ENCODE data around the gene CACNA2D2.

Gene CACNA2D2

DNA sequence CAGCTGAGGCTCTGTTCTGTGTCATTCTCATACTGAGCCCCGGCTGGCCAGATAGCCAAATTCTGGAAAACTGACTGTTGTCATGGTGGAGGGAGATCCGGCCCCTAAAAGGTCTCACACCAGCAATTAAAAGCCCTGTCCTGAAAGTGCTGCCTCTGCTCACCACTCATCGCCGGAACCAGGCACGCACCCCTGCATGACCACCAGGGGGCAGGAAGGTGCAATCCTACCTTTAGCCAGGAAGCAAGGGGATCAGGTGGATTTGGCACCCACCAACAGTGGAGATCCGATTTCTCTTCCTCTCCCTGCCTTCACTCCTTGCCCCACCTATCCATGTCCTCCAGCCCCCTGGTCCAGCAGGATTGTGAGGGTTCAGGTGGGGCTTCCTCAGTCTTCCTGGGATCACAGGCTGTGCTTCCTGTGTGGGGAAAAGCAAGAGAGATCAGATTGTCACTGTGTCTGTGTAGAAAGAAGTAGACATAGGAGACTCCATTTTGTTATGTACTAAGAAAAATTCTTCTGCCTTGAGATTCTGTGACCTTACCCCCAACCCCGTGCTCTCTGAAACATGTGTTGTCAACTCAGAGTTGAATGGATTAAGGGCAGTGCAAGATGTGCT, 16.1 kb upstream of the CACNA2D2 start (continued):
- TF ChIP-seq ZNF214 (tag by site-specific recombination; IDR thresholded peaks at IDR 0.05; ENCODE audit: borderline replicate concordance) = no peak
- peak; percentile 73; the same call in 1 of the 2 replicates for TF ChIP-seq MYNN (tag by site-specific recombination; IDR thresholded peaks at IDR 0.05; ENCODE audit: borderline replicate concordance)
- peak; percentile 52 for TF ChIP-seq ZBTB17 (tag by site-specific recombination; IDR thresholded peaks at IDR 0.05)
- TF ChIP-seq, protein P1, sequence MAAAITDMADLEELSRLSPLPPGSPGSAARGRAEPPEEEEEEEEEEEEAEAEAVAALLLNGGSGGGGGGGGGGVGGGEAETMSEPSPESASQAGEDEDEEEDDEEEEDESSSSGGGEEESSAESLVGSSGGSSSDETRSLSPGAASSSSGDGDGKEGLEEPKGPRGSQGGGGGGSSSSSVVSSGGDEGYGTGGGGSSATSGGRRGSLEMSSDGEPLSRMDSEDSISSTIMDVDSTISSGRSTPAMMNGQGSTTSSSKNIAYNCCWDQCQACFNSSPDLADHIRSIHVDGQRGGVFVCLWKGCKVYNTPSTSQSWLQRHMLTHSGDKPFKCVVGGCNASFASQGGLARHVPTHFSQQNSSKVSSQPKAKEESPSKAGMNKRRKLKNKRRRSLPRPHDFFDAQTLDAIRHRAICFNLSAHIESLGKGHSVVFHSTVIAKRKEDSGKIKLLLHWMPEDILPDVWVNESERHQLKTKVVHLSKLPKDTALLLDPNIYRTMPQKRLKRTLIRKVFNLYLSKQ (tag by site-specific recombination; IDR thresholded peaks at IDR 0.05; ENCODE audit: borderline replicate concordance) = no peak
- no peak for TF ChIP-seq ZNF146 (tag by site-specific recombination; IDR thresholded peaks at IDR 0.05)
- TF ChIP-seq ZNF48 (tag by site-specific recombination; IDR thresholded peaks at IDR 0.05) = no peak
- TF ChIP-seq ZNF830 (tag by site-specific recombination; IDR thresholded peaks at IDR 0.05; ENCODE audit: low read depth) = no peak

DNA sequence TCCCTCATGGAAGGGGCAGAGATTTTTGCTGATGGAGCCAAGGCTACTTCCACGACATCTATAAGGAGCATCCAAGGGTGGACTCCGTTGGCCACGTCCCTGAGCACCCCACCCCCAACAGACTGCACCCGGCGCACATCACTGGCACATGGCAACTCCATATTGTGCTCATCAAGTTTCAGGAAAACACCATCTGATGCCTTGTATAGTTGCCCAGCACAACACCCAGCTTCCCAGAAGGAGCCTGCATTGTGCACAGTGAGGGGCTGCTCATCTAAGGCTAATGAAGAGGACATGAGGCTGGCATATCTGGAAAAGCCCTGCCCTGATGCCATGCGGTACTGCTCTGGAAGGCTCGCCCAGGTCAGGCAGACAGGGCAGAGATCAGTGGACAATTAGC, 15.0 kb upstream of the CACNA2D2 start:
- CTCF ChIA-PET = interaction anchor here (0.7 to 2.0 kb wide), 8 partner anchors 8 to 150 kb away, joined by 3 to 8 read pairs (median 4); partner anchors contain the start of gene CISH
- POLR2A ChIA-PET = no interaction called here
- Histone ChIP-seq H3K9me3 (ENCODE audit: control insufficient read depth, insufficient read depth, low read depth, low read length) (no peaks in the 10 kb centered on the region), H3K4me3 (ENCODE audit: low read depth, low read length) (no peak overlapping the region), H3K36me3 (ENCODE audit: control insufficient read depth in 2 of 2, insufficient read depth in 1 of 2, low read length in 2 of 2) (no peaks in the 10 kb centered on the region), H3K4me1 (ENCODE audit: control insufficient read depth, insufficient read depth, low read length) (peaks cover 13% of the 10 kb centered on the region), H3K27ac (ENCODE audit: extremely low read depth, low read depth, low read length) (no peak overlapping the region)
- TF ChIP-seq ZNF175 (tag by site-specific recombination; IDR thresholded peaks at IDR 0.05) (no peak), ZSCAN16 (tag by site-specific recombination; IDR thresholded peaks at IDR 0.05) (no peak), ZNF521 (tag by site-specific recombination; IDR thresholded peaks at IDR 0.05) (no peak), ZNF48 (tag by site-specific recombination; IDR thresholded peaks at IDR 0.05) (no peak), ZSCAN23 (tag by site-specific recombination; IDR thresholded peaks at IDR 0.05) (no peak), ZNF555 (tag by site-specific recombination; conservative IDR thresholded peaks at IDR 0.05) (no peak), ZNF529 (tag by site-specific recombination; IDR thresholded peaks at IDR 0.05; ENCODE audit: insufficient replicate concordance) (no peak), ZNF146 (tag by site-specific recombination; IDR thresholded peaks at IDR 0.05) (no peak)
- TF ChIP-seq, protein P2, sequence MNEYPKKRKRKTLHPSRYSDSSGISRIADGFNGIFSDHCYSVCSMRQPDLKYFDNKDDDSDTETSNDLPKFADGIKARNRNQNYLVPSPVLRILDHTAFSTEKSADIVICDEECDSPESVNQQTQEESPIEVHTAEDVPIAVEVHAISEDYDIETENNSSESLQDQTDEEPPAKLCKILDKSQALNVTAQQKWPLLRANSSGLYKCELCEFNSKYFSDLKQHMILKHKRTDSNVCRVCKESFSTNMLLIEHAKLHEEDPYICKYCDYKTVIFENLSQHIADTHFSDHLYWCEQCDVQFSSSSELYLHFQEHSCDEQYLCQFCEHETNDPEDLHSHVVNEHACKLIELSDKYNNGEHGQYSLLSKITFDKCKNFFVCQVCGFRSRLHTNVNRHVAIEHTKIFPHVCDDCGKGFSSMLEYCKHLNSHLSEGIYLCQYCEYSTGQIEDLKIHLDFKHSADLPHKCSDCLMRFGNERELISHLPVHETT (tag by site-specific recombination; IDR thresholded peaks at IDR 0.05) = no peak
- TF ChIP-seq, protein P3, sequence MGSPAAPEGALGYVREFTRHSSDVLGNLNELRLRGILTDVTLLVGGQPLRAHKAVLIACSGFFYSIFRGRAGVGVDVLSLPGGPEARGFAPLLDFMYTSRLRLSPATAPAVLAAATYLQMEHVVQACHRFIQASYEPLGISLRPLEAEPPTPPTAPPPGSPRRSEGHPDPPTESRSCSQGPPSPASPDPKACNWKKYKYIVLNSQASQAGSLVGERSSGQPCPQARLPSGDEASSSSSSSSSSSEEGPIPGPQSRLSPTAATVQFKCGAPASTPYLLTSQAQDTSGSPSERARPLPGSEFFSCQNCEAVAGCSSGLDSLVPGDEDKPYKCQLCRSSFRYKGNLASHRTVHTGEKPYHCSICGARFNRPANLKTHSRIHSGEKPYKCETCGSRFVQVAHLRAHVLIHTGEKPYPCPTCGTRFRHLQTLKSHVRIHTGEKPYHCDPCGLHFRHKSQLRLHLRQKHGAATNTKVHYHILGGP (tag by site-specific recombination; IDR thresholded peaks at IDR 0.05) = no peak

DNA sequence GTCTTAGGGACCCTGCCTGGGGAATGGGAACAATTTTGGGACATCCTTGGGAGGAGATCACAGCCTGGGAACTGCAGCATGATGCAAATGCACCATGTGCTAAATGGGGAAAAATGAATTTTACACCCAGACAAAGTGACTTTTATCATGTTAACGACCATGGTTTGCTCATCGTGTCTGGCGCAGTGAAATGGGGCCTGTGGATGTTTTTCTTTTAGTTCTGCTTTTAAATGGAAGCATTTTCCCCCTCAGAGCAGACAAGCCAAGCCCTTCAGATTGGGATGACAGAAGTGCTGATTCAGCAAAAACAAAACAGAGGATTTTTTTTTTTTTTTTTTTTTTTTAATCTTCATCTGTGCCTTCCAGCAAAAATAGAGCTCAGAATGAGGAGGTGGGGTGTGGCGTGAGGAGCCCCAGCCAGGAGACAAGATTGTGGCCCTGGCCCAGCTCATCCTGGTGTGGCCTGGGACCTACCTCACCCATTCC, 14.3 kb upstream of the CACNA2D2 start:
- Histone ChIP-seq H3K27ac (ENCODE audit: extremely low read depth, low read depth, low read length) (no peak overlapping the region), H3K9me3 (ENCODE audit: control insufficient read depth, insufficient read depth, low read depth, low read length) (no peaks in the 10 kb centered on the region), H3K4me1 (ENCODE audit: control insufficient read depth, insufficient read depth, low read length) (peaks cover 13% of the 10 kb centered on the region), H3K4me3 (ENCODE audit: low read depth, low read length) (no peak overlapping the region), H3K36me3 (ENCODE audit: control insufficient read depth in 2 of 2, insufficient read depth in 1 of 2, low read length in 2 of 2) (no peaks in the 10 kb centered on the region)
- TF ChIP-seq ZNF623 (tag by site-specific recombination; IDR thresholded peaks at IDR 0.05) = no peak
- CTCF ChIA-PET = interaction anchor here (0.5 to 2.0 kb wide), 6 partner anchors 9 to 514 kb away, joined by 3 to 8 read pairs (median 4); no protein-coding TSS in a partner anchor
- POLR2A ChIA-PET = no interaction called here

All from HEK293 (cell line).